ENCODE measurements around the gene SERINC4.

Gene SERINC4

GRCh38 chr15:43776718-43777266, 23.2 kb downstream of the SERINC4 start, which contains the start of gene ELL3:
ELL3 (minus strand) TSS chr15:43776966; CDS start chr15:43776901, 65 bp downstream.
- TF ChIP-seq CTCF (IDR thresholded peaks at IDR 0.05): no peak

- TF ChIP-seq CTCF (IDR thresholded peaks at IDR 0.05): no peak
Measured at GRCh38 chr15:43776101-43776717, 23.8 kb downstream of the SERINC4 start.

- TF ChIP-seq CTCF (IDR thresholded peaks at IDR 0.05): peak; percentile 82
Measured at GRCh38 chr15:43775411-43775965, 24.5 kb downstream of the SERINC4 start.

- TF ChIP-seq CTCF (IDR thresholded peaks at IDR 0.05): no peak
Measured at GRCh38 chr15:43774062-43774461, 26.0 kb downstream of the SERINC4 start.

- no peak for TF ChIP-seq CTCF (IDR thresholded peaks at IDR 0.05)
Measured at GRCh38 chr15:43772624-43773023, 27.4 kb downstream of the SERINC4 start.

GRCh38 chr15:43771816-43772215, 28.2 kb downstream of the SERINC4 start:
- no peak for TF ChIP-seq CTCF (IDR thresholded peaks at IDR 0.05)

- TF ChIP-seq CTCF (IDR thresholded peaks at IDR 0.05): peak; percentile 93
Measured at GRCh38 chr15:43769584-43770228, 30.3 kb downstream of the SERINC4 start.

Measured in LNCAP (cell line).